Thyroid gland (tissue), 4 donors: ENCODE results near the gene DNAH10.

Experiments used
- POLR2A ChIP-seq, 2 donors: fragments of 450-650 bp; IDR thresholded peaks; one replicate each; pipeline ENCODE4 v1.6.1; 2017; ENCODE audit warnings: antibody characterized with exemption in 2 of 2, mild to moderate bottlenecking in 2 of 2, moderate library complexity in 1 of 2
- TF ChIP-seq, protein P1 (sequence below), 6 experiments: fragments of 200-600 bp in 3 of 6; fragments of 450-650 bp in 3 of 6; sonication (generic) in 3 of 6; IDR thresholded peaks; one replicate each; pipeline ENCODE4 v1.5.1; 2016 to 2019; ENCODE audit warnings: antibody characterized with exemption in 6 of 6, mild to moderate bottlenecking in 2 of 6, inconsistent platforms in 1 of 6, moderate library complexity in 1 of 6

- TF ChIP-seq, protein P1, sequence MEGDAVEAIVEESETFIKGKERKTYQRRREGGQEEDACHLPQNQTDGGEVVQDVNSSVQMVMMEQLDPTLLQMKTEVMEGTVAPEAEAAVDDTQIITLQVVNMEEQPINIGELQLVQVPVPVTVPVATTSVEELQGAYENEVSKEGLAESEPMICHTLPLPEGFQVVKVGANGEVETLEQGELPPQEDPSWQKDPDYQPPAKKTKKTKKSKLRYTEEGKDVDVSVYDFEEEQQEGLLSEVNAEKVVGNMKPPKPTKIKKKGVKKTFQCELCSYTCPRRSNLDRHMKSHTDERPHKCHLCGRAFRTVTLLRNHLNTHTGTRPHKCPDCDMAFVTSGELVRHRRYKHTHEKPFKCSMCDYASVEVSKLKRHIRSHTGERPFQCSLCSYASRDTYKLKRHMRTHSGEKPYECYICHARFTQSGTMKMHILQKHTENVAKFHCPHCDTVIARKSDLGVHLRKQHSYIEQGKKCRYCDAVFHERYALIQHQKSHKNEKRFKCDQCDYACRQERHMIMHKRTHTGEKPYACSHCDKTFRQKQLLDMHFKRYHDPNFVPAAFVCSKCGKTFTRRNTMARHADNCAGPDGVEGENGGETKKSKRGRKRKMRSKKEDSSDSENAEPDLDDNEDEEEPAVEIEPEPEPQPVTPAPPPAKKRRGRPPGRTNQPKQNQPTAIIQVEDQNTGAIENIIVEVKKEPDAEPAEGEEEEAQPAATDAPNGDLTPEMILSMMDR (IDR thresholded peaks at IDR 0.05) = no peak
- no peak for TF ChIP-seq POLR2A (IDR thresholded peaks at IDR 0.05)
These were observed 141.4 kb downstream of the DNAH10 start for GRCh38 chr12:123903301-123904065.
